Stimulated activated CD4-positive, alpha-beta T cell treated with anti-CD3 and anti-CD28 coated beads, Interleukin-1b, Interleukin-23, amount 100 ng/mL, for 24 hours (primary cell): Measurements from ENCODE around the gene ANTXR1.

Experiments used
- DNase-seq, 4 experiments: peaks; one replicate each; pipeline ENCODE4 v3.0.0-alpha.2; 2020; ENCODE audit warnings: low read depth in 4 of 4, low spot score in 1 of 4

ANTXR1 gene

GRCh38 chr2:69096326-69097095 is 83.5 kb downstream of the ANTXR1 start:
- DNase-seq, result no peak

GRCh38 chr2:69097148-69097610 is 84.2 kb downstream of the ANTXR1 start:
- no peak for DNase-seq

- DNase-seq, result no peak
Measured at GRCh38 chr2:69097891-69098655, 85.1 kb downstream of the ANTXR1 start.

GRCh38 chr2:69099541-69099940 is 86.6 kb downstream of the ANTXR1 start:
- DNase-seq, result no peak

- DNase-seq, result no peak
Measured at GRCh38 chr2:69100220-69100723, 87.3 kb downstream of the ANTXR1 start.

- no peak for DNase-seq
Measured at GRCh38 chr2:69102041-69102593, 89.1 kb downstream of the ANTXR1 start.

GRCh38 chr2:69103419-69103818 is 90.4 kb downstream of the ANTXR1 start:
- DNase-seq, result no peak

GRCh38 chr2:69104261-69104660 is 91.3 kb downstream of the ANTXR1 start:
- DNase-seq, result no peak

GRCh38 chr2:69109255-69109654 is 96.3 kb downstream of the ANTXR1 start:
- DNase-seq, result no peak

GRCh38 chr2:69111076-69111475 is 98.1 kb downstream of the ANTXR1 start:
- DNase-seq, result no peak

- no peak for DNase-seq
Measured at GRCh38 chr2:69113627-69114026, 100.6 kb downstream of the ANTXR1 start.

- DNase-seq, result no peak
Measured at GRCh38 chr2:69114534-69114933, 101.6 kb downstream of the ANTXR1 start.

- DNase-seq, result no peak
Measured at GRCh38 chr2:69116438-69116837, 103.5 kb downstream of the ANTXR1 start.

- DNase-seq, result no peak
Measured at GRCh38 chr2:69118609-69119008, 105.6 kb downstream of the ANTXR1 start.

GRCh38 chr2:69119104-69119894 is 106.3 kb downstream of the ANTXR1 start:
- no peak for DNase-seq

- no peak for DNase-seq
Measured at GRCh38 chr2:69122271-69122670, 109.3 kb downstream of the ANTXR1 start.

- DNase-seq, result no peak
Measured at GRCh38 chr2:69123182-69123581, 110.2 kb downstream of the ANTXR1 start.

- no peak for DNase-seq
Measured at GRCh38 chr2:69124343-69124742, 111.4 kb downstream of the ANTXR1 start.

GRCh38 chr2:69125816-69126215 is 112.8 kb downstream of the ANTXR1 start:
- no peak for DNase-seq

- no peak for DNase-seq
Measured at GRCh38 chr2:69126341-69126740, 113.4 kb downstream of the ANTXR1 start.

GRCh38 chr2:69131452-69131851 is 118.5 kb downstream of the ANTXR1 start:
- DNase-seq, result no peak
